T-helper 9 cell (primary cell): ENCODE results near the gene ZNF469.

ENCODE experiments used
- DNase-seq: peaks from one replicate; pipeline ENCODE4 v3.0.0-alpha.2; 2020

Gene ZNF469

DNA sequence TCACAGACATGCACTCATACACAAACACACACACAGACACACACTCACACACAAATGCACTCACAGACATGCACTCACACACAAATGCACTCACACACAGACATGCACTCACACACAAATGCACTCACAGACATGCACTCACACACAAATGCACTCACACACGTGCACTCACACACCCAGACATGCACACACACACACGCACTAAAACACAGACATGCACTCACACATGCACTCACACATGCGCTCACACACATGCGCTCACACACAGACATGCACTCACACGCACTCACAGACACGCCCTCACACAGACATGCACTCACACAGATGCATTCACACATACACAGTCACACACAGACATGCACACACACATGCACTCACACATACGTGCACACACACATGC is 2.7 kb upstream of the ZNF469 start:
- no peak for DNase-seq

DNA sequence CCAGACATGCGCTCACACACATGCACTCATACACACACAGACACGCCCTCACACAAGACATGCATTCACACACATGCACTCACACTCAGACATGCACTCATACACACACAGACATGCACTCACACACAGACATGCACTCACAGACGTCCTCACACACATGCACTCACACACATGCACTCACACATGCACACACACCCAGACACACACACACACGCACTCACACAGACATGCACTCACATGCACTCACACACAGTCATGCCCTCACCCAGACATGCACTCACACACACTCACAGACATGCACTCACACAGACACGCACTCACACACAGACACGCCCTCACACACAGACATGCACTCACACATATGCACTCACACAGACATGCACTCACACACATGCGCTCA is 2.1 kb upstream of the ZNF469 start:
- no peak for DNase-seq

DNA sequence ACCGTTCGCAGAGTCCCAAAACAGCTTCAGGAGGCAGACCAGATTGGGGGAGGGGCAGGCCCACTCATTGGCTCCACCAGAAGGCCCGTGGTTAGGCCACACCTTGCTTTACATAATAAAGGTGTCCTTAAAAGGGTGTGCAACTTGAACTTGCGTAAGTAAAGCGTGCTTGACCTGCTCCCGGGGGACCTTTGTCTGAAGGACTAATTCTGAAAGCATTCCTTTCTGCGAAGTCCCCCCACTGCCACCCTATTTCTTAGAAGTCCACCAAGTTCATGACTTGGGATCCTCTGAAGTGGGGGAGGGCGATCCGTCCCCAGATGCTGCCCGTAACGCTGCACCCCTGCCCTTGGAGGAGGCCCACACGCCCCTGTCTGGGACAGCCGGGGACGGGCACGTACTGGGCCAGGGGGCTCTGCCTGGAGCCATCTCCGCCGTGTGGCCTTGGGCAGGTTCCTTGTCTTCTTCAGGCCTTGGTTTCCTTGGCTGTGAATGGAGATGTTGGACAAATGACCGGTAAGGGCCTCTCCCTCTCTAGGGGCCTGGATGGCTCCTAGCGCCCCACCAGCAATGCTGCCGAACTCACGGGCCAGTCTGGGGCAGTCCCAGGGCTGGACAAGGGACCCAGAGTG is 823 bp upstream of the ZNF469 start:
- DNase-seq: no peak

DNA sequence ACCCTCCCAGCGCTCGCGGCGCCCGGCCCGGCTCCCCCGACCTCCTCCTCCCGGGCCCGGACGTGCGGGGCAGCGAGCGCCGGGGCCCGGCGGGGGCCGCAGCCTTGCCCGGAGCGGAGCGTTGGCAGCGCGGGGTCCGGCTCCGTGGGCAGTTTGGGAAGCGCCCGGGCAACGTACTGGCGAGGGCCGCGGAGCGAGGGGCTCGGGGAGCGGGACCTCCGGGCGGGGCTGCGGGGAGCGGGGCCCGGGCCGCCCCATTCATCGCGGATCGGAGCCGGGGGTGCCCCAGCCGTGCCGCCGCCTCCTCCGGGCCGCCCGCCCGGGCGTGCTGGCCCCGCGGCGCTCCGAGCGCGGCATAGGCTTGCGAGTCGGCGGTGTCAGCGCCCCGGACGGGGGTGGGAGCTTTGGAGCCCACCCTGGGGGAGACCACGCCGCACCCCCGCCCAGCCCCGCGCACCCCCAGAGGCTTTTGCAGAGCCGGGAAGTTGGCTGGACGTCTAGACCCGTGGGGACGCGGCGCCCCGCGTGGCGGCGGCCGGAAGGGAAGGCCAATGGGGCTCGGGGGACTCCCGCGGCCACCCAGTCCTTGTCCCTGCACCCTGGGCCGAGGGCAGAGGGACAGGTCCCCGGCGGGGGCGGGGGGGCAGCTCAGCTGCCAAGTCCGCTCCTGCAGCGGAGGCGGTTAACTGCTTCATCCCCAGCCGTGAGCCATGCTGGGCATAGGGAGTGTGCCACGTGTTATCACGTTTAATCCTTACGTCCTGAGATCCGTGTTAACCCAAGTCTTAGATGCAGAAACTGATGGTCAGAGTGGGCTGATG is 852 bp downstream of the ZNF469 start:
- no peak for DNase-seq

DNA sequence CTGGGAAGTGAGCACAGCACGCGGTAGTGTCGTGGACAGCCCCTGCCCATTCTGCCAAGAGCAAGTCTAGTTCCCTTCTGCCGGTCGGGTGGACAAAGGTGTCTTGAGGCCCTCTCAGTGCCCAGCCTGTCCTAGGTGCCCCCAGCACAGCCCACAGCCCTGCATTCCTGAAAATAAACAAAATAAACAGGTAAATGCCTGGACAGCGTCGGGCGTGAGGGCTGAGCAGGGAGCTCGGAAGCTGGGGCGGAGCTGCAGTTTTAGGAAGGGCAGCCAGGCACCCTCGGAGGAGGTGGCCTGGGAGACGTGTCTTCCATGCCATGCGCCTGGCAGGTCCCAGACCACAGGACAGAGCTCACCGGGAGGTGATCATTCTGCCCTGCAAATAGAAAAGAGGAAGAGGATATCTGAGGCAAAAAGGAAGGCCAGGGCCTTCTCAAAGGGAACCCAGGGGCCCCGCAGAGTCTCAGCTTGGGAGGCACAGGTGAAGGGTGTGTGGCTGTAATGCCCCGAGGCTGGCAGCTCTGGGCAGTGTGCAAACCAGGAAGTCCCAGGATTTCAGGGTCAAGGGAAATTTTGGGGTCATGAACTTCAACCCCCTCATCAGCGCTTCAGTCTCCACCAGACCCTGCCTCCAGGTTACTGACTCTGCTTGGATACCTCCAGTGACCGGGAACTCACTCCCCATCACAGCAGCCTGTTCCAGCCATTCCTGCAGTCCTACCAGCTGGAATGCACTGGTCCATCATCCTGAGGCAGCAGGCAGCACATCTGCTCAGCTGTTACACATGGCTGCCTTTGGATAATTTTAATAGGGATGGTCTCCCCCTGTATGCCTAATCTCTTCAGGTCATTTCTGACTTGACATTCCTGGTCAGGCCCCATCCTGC is 1.7 kb downstream of the ZNF469 start:
- no peak for DNase-seq

DNA sequence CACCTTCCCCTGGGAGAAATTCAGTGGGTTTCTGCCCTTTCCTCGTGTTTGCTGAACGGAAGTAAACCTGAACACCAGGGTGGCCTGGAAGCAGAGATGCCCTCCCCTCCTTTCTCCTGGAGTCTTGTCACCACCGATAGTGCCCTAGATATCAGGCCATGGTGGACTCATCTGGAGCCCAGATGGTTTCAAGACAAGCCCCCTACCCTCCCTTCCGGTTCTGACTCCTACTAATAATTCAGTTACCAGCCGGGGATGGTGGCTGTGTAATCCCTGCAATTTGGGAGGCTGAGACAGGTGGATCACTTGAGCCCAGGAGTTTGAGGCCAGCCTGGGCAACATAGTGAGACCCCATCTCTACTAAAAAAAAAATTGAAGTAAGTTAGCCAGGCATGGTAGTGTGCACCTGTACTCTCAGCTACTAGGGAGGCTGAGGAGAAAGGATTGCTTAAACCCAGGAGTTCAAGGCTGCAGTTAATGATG is 2.4 kb downstream of the ZNF469 start:
- no peak for DNase-seq

DNA sequence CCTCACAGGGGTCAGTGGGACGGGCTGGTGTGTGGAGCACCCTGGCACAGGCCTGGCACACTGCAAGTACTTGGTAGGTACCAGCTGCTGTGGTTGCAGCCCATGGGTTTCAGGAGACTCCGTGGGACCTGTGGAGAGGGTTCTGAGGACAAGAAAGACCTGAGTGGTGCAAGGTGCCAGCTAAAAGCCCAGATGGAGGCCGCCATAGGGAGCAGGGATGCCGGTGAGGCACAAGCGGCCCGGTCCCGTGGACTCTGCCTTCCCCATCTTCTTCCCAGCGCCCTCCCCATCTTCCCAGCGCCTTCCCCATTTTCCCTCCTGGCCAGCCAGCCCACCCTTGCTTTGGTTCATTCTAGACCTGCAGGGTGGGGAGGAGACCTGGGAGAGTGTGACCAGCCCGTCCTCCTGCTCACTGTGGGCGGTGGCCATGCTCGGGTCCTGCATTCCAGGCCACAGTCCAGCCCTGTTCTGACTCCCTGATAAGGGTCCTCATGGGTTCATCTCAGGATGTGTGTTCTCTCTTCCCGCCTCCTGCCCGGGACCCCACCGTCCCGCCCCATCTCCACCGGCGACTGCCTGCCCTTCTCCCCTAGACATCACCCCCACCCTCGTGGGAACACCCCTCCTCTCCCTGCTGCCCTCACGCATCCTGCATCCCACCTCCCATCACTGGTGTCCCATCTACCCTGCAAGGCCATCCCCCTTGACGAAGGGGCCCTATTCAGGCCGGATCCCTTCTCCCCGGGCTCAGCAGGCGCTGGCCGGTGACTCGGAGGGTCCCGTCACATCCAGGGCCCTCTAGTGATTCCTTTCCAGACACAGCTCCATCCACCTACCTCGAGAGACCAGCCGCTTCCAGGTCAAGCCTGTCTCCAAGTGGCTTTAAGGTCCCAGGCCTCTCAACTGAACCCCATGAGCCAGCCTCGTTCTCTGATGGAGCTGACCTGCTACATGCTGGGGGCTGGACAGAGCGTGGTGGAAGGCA is 3.4 kb downstream of the ZNF469 start:
- DNase-seq: no peak

DNA sequence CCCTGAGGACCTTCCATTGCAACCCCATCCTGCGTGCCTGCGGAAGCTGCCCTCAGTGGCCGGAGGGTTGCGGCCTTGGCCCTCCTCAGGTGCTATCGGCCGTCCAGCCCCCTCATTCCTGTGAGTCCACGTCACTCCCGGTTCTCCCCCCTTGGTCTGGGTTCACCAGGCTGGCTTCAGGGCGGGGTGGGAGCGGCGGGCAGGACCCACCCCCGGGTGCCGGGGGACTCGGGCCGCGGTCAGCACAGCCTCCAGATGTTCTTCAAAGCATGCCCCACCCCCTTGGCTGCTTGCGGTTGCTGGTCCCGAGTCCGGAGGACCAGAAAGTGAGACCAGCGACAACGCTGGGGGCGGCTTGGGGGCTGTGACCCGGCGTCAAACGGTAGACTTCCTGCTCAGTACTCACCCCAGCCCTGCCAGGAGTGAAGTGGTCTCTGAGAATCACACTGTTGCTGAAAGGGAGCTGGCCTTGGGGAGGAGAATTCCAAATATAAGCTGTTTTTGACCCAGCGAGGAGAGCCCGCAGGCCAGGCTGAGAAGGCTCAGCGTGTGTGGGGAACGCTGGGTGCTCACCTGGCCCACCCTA is 4.5 kb downstream of the ZNF469 start:
- no peak for DNase-seq

DNA sequence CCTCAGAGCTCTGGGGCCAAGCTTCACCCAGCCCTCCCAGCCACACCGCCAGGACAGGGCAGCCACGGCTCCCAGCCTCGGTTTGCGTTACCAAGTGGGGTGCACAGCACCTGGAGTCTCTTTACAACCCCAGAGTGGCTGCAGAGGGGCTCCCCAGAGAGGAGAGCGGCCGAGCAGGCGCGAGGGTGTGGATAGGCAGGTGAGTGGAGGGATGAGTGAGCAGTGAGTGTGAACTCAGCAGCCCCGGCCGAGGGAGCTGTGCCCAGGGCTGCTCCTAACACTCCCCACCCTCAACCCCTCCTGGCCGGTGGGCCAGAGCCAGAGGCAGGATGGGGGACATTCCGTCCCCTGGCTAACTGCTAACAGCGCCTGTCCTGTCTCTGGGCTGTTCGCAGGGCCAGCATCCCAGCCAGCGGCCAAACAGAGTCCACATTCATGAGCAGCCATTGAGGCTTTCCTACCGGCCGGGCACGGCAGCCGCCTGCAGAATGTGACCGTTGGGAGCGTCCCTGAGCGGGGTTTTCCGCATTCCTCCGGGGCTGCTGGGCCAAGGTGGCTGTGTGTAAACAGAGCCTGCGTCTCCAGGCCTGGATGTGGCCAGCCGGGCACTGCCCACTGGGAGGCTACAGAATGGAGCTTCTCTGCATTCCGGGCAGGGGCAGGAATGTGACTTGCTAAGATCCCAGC is 5.3 kb downstream of the ZNF469 start:
- DNase-seq: no peak

DNA sequence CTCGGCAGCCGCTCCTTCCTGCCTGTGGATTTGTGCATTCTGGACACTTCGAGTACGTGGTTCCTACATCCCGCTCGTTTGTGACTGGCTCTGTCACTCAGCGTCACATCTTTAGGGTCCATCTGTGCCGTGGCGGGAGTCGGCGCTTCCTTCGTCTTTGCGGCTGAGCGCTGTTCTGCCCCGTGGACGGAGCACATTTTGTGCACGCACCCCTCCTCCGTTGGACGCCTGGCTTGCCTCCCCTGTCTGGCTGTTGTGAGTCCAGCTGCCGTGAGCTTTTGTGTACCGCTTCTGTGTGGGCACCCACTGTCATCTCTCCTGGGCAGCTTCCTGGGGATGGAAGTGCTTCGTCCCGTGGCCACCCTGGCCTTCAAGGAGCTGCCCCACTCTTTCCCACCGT is 6.4 kb downstream of the ZNF469 start:
- DNase-seq: no peak

DNA sequence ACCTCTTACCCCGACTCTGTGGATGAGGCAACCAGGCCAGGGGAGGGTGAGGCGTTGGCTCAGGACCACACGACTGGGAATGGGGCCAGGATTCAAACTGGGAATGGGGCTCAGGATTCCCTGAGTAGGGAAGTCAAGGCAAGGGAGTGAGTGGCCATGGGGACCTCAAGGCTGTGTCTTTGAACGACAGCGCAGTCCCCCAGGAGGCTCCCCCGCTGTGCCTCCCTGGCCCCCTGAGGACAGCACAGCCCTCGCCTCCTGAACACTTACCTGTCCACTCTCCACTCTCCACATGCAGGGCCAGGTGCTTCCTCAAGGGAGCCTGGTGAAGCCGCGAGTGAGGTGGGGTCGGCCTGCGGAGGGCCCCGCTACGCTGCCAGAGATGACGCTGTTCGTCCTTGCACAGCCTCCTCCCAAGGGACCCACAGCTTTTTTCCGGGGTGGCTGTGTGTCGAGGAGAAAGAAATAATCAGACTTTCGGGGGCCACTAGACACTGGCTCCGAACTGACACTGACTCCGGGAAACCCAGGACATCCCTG is 6.9 kb downstream of the ZNF469 start:
- no peak for DNase-seq

DNA sequence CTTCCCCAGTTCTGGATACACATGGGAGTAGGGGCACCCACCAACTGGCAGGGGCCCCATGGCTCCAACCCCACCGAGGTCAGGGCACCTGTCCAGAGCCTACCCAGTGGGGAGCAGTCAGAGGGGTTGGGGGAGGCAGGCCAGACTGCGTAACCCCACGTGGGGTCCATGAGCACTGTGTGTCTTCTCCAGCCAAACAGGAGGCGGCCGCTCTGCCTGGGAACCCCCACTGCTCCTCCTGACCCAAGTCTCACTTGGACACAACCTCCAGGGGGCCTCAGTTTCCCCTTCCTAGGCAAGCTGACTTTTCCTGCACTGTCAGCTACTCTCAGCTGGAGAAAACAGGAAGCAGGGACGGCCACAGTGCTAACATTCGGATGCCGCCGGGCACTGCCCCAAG is 7.5 kb downstream of the ZNF469 start:
- DNase-seq: no peak

DNA sequence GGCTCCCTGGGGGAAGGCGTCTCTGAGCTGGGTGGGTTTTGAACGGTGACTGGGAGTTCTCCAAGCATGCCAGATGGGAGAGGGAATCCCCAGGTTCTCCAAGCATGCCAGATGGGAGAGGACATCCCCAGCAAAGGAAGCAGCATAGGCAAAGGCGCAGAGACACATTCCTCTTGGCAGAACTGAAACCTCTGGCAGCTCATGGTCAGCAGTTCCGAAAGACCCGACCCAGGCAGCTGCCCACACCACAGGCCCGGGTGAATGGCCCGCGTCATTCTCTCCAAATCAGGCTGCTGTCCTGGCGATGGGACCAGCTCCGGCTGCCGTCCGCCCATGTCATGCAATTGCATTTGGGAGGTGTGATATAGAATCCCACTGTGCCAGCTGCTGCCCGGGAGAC is 8.0 kb downstream of the ZNF469 start:
- no peak for DNase-seq

DNA sequence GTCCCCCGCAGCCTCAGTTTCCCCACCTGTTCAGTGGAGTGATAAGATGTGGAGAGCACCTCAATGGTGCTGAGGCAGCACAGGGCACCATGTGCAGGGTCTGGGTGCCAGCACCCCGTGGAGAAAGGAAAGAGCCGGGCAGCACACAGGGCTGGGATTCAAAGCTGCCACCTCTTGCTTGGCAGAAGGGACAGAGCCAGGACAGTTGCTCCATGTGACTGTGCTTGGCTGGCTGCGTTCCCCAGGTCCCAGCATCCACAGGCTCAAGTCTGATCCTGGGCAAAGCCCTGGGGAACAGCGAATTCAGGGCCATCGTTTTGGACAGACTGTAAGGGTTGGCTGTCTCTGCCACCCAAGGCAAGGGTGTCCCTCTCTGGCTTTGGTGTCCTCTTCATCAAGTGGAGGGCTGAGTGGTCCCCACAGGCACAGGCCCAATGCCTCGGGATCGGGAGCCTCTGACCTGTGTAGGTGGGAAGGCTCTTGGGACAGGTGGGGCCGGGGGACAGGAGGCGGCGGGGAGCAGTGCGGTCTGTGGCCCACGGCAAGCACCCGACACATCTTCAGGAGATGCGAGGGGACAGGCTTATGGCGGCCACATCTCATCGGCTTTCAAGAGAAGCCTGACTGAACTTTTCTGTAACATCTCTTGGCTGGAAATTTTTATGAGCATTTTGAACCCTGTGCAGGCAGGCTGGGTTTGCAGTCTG is 8.5 kb downstream of the ZNF469 start:
- no peak for DNase-seq

DNA sequence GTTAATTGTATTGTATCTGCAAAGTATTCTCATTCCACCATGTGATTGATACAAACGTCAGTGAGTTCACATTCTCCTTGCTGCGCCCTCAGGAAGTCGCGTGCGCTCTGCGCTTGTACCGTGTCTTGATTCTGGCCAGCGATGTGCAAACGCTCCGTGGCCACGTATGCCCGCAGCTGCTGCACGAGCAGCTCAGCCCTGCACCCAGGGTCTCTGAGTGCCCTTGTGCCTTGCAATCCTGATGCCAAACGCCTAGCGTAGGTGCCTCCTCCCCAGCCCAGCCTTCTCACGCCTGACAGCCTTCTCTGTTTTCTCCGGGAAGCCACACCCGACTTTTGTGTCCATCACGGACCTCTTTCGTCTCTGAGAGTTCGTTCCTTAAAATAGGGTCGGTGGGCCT is 9.4 kb downstream of the ZNF469 start:
- no peak for DNase-seq

DNA sequence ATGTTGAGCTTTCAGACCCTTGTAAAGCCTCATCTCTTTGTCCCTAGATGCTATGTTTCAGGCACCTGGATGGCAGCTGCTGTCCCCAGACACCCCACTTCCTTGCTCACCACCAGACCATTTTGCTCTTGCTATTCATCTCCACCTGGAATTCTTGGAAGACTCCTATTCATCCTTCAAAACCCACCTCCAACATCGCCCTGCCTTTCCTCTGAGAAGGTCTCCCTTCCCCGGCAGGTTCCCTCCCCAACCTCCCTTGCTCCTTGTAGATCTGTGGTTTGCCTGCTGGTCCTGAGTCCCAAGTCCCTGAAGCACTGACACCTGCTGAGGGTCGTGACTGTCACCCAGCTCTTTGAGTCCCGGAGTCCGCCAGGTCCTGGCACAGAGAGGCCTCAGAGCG is 9.9 kb downstream of the ZNF469 start:
- no peak for DNase-seq

DNA sequence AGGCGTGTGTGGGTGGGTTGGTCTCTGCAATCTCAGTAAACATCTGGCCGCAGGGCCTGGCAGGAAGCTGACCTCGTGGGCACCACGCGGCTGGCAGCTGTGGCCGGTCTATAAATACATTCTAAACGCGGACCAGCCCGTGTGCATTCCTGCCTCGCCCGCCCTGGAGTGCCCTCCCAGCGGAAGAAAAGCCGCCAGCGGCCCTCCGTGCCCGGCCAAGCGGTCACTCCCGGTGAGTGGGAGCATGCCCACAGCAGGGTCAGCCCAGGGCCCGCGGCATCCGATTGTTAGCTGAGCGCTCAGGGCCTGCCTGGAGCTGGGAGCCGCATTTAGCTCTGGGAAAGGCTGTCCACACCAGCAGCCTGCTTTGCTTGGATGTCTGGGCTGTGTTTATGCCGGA is 10.3 kb downstream of the ZNF469 start:
- DNase-seq: no peak

DNA sequence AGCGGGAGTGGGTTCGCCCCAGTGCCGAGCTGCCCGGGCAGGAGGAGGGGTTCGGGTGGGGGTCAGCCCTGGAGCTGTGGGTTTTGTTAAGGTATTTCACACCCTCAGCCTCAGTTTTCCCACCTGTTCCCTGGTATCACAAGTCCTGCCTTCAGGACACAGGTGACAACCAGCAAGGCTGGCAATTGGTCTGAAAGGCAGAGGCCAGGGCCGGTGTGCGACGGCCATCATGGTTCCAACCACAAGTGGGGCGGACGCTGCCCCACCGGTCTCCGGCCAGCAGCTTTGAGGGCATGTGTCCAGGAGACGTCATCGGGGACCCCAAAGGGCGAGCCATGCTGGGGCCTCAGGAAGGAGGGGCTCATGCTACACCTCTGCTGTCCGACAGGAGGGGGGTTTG is 10.8 kb downstream of the ZNF469 start:
- DNase-seq: no peak

DNA sequence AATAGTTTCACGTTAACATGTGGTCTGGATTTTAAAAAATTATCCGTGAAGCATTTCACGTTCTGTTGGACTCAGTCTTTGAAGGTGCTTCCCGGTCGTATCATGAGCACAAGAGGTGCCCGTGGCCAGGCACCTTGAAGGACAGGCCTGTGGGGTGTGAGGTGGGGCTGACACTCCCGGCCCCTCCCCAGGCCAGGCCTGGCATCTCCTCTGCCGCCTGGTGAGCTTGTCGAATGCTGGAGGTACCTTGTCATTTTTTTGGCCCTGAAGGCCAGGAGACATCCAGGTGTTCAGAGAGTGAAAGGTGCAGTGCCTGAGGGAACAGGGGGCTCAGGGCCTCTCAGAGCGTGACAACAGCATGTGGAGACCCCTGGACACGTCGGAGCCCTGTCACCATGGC is 11.7 kb downstream of the ZNF469 start:
- DNase-seq: no peak
